ENCODE results near the gene CDH11.
A peak's percentile ranks its signal among the peaks of the same experiment; 100 is the strongest.

The CDH11 gene

DNA sequence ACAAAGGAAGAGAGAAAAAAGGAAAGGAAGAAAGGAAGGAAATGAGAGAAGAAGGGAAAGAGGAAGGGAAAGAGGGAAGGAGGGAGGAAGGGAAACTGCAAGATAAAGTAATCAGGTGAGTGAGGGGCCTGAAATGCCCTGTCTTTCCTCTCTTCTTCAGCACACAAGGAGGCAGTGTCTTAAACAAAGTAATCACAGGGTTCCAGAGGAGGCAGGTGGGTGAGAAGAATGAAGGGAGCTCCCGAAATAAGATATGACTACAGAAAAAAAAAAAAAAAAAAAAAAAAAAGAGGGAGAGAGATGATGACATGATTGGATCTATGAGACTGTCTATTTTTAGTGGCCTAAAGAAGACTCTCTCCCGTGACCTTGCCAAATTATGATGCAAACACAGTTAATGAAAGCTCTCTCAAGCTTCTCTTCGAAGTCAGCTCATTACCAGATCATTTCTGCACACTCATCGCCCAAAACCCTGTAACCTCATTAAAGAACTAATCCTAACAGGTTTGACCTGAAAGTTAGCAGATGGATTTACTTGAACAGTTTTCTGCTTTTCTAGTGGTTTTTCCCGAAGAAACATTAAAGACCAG is 53.6 kb downstream of the CDH11 start:
- DNase-seq, result no peak

DNA sequence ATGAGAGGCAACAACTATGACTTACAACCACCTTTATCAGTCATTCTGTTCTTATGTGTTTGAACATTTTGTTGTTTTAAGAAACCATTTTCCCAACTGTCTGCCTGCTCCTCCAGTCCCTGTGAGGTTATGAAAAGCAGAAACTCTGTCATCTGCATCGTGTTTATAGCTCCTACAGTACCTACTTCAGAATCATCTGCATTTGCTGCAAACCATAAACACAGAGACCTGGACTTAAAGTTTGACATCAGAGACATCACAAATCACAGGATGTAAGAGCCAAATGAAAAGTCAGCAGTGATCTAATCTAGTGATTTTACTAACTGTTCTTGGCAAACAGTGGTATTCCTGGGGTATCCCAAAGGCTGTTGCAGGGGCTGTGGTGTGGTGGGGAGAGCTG is 55.2 kb downstream of the CDH11 start:
- DNase-seq, result no peak

DNA sequence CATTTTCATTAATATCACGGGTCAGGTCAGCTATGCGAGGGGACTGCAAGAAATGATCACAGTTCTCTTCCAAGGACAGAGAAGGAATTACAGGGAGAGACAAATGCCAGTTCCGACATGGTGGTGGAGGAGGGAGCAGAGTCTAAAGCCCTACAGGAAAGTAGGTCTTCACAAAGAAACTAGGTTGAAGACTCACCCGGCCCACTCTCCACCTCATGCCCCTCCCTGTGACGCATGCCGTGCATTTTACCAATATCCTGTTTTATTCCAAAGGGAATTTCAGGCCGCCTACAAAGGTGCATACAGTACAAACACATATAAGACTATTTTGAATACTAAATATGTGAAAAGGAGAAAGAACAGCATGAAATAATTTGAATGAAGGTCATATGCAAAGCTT is 56.8 kb downstream of the CDH11 start:
- no peak for DNase-seq

DNA sequence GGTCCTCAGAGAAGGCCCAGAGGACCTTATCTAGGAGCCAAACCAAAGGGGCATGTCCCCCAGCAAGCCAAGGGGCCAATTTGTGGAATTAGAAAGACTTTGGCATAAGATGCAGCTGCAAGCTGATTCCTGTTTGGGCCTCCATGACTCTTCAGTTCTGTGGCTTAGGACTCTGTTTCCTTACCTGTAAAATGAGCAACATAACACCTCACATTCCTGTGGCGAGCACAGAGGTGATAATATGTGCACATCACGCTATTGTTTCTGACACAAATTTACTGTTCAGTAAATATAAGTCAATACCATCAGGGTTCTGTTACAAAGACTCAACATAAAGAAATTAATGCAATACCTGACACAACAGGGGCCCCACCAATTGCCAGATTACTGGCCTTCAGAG is 57.7 kb downstream of the CDH11 start:
- no peak for DNase-seq

DNA sequence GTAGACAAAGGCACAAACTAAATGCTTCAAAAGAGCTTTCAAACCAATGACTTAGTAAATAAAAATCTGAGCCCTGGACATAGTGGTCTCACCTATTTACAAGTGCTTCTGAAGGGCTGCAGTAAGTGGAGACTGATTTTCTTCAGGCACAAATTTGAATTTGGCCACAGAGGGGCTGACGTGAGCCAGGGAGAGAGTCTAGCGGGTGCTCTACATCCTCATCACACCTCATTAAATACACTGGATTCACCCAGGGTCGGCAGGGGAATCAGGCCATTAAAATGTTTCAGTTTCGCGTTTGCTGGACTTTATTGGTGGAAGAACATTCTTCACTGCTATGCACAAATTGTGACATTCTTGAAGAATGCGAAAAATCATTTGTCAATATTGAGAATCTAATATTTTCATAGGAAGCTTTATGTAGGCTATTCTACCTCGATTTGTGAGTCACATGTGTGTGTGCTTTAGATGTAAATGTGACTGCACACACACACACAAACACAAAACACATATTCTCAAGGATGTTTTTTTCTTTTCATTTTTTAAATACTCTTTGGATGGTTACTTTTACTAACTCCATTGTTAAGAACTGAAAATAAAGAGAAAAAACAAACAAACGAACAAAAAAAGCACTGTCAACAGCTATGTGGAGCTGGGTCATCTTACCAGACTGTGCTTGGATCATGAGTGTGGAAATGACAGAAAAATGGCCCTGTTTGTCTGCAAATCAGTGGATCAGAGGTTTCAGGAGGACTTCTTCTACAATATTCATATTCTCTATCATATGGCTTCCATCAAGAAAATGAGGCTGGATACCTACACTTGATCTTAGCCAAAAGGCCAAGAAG is 58.9 kb downstream of the CDH11 start:
- no peak for DNase-seq

DNA sequence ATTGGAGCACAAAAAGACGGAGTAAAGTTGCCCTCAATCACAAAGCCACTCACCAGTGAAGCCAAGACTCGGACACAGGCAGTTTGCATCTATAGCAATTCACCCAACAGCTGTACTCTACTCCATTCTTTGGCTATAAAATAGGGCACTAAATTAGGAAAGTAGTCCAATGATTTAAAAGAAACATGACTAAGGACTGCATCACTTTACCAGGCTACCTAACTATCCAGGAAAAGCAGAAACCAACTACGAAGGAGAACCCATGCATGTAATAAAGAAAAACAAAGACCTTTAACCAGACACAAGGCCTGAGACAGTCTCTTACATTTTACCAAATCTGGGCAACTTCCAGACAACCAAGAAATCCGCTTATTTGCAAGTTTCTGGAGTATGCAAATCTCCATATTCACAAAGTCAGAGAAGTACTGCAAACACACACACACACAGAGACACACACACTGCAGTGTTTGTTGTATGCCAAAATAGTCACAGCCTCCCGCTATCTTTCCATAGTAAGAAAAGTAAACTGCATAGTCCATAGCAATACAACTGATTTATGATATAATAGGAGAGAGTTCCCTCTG is 59.8 kb downstream of the CDH11 start:
- no peak for DNase-seq

DNA sequence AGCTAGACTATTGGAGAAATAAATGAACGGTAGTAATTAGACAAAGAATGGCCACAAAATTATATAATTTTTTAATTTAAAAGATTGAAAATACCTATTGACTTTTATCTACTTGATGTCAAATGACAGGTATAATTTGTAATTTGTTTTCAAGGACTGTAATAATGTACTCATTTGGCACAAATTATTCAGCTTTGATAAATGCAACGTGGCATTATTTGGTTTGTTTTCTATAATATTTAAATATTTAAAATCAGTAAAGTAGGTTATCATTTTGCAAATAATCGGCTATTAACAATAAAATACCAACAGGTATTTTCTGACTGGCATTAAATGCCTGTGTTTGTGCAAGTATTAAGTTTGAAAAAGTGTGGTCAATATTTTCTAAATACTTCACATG is 60.6 kb downstream of the CDH11 start:
- no peak for DNase-seq

DNA sequence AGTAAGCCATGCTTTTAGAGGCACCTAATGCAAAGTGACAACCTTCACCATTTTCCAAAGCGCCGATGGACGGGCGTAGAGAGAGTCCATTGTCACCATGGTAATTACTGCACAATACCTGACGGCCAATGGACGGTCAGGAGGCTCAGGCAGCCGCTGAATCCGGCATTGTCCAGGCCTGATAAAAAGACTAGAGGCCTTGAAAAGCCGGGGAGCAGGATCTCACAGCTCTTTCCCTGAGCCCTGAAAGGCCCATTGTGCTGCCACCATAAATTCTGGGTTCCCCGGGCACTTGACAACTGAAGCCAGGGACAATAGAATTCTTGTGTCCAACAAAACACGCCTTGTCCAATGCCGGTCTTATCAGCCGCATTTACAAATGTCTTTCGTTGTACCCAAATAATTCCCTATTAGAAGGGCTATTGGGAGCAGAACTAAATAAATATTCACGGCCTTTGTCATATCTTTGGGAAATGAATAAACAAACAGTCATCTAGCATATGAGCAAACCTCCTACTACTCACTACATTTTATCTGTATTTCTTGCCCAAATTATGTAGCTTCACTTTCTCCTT is 62.4 kb downstream of the CDH11 start:
- no peak for DNase-seq

DNA sequence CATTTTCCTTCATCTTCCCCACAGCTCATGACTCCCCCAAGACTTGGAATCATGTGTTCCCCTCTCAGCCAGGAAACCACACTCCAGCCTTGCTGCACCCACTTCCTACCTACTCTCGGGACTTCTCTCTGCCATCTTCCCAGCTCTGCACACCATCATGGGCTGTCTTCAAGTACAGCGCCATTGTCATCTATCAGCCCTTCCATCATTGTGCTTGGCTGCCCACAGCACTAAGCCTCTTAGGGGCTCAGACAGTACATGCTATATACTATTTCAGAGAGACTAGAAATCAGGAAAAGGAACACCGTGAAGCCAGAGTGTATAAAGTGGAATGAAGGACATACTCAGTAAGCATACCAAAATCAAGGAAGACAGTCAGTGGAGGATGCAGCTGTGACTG is 64.7 kb downstream of the CDH11 start:
- no peak for DNase-seq

DNA sequence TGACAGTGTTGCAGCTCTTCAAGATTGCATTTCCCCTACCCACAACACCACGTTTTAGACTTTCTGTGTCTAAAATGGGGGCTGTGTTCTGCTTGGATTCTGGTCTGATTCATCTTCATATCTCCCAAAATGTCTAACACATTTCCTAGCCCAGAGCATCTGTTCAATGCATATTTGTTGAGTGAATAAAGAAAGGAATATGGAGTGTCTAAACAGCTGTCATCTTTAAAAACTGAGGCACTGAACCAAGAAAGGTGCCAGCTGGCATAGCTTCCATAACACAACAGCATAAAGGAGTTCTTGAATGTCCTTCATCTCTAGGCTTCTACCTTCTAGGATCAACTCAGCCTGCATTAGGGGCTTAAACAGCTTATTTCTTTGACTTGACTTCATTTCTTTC is 67.4 kb downstream of the CDH11 start:
- no peak for DNase-seq

DNA sequence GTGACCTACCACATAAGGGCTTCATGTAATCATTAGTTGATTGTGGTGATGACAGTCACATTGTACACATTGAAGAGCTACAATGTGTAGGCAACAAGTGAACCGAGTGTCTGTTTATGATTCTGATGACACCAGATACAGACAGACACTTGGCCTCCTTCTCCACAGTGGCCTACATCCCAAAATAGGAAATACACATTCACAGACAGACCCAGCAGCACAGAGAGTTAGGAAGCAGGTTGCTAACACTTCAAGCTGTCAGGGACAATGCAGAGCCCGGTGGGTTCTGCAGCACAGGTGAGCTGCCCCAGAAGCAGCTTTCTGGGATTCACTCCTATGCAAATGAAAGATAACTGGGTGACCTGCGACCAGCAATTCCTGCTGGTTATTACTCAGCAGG is 72.2 kb downstream of the CDH11 start:
- DNase-seq, result no peak

DNA sequence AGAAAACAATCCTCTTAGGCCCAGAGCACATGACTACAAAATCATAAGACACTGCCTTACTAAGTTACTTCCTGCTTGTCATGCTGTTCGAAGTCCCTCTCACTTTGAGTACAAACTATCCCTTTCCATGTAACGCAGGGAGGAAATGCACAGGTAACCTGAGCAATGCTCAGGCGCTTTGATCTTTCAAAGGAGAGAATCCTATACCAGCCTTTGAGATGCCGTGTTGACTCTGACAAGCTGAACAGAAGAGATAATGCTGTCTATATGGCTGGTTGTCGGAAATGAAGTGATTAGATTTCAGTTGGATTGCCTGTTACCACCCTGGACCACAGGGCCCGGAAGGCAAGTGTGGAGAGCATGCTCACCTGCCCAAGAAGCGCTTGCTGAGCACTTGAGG is 75.9 kb downstream of the CDH11 start:
- no peak for DNase-seq

DNA sequence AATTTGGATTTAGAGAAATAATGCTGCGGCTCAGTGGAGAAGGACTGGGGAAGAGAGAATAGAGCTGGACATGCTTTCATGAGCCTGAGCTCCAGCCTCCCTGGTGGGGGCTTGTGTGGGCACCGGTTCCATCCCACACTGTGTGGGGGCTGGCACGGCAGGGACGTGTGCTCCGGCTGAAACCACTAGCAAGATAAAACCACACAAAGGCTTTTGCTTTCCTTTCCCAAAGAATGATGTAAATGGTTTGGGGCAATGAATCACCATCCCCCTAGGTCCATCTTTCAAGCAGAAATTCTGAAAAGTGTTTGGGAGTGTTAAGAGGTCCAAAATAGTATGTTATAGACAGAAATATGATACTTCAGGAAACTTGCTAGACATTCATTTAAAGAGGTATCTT is 77.0 kb downstream of the CDH11 start:
- DNase-seq, result peak; percentile 31

DNA sequence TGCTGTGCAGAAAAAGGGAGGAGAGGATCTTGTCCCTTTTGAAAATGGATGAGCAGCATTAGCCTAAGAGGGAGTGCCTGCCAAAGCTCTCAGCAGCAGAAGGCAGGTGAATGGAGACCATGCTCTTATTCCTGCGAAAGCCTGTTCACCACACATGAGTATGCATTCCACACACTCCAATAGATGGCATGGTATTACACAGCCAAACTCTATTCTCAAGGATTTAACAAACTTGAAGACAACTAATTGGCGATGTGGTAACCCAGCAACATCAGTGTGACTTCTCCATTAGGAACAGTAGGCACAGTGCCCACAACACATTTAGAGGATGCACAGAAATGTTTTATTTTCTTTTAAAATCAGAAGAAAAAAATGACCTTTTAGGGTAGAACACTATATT is 77.8 kb downstream of the CDH11 start:
- DNase-seq, result no peak

DNA sequence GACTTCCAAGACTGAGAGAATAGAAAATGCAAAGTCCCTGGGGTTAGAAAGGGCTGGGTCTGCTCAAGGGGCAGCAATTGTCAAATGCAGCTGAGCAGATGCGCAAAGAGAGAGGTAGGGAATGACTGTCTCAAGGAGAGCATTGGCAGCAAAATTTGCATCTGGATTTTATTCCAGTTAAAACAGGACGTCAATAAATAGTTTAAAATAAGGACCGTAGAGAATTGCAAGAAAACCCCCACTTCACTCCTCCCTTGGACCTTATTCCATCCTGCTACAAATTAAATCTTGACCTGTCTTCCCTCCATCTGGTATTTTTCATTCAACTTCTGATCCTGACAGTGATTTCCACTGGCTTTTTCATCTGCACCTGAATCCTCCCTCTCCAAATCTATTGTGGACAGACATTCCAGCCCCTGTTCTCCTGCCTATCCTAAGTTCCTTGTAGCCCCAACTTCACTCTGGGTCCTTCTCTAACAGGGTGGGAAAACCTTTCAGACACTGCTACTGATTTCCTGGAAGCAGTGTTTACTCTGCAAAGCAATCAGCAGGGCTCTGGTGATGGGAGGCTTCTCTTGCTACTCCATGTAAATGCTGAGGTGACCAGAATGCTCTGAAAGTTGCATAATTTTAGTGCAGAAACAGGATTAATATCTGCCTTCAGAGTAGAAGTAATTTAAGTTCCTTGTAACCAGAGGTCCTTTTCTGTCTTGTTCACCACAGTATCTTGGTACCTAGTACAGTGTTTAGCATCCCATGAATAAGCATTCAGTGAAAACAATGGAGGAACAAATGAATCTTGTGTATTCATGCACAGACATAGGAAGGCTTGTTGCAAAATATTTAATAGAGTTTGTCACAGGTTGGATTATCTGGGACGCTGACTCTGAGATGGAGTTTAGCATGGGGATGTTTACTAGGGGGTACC is 79.2 kb downstream of the CDH11 start:
- DNase-seq, result no peak

DNA sequence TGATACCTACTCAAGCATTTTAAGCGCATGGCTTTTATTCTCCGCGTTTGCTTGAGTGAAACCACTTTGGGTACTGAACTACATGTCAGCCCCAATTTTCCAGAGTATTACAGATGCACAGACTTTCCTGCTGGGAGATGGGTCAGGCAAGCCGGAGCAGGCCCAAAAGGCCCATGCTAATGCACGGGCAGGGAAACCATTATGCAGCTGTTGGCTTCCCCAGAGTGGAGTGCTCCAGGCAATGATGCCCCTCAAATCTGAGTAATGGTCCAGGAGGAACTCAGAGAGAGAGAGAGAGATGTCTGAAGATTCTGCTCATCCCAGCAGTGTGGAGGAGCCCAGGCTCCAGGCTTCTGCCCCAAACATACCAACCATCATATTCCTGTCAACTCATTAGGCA is 80.2 kb downstream of the CDH11 start:
- DNase-seq, result no peak

DNA sequence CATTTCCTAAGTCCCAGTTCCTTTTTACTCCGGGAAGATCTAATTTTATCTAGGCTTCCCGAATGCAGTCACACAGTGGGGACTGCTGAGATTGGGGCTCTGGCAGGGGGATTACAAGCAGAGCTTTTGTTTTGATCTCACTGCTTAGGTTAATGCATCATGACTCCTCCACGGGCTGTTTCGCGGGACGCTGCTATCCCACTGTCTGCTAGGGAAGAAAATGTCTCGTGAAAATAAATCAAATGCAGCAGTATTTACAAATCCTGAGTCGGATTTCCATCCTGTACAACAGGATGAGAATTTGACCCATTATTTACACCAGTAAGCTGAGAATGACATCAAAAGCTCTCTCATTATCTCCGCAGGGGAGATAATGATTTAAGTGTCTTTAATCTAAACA is 83.8 kb downstream of the CDH11 start:
- no peak for DNase-seq

DNA sequence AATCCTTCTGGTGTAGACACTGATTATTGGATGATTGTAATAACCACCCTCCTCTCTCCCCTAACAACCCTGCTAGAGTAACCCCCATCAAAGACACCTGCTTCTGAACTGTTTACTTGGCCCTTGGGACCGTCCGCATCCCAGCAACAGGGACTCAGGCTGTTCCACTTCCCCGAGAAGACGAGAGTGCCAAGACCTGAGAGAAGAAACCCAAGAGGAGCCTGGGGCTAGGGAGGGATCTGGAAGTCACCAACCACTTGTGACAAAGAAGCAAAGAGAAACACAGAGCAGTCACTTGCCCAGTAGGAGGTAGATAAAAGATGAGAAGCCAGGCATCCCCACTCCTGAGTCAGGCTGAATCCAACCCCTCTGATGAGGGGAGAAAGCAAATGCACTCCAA is 84.3 kb downstream of the CDH11 start:
- no peak for DNase-seq

DNA sequence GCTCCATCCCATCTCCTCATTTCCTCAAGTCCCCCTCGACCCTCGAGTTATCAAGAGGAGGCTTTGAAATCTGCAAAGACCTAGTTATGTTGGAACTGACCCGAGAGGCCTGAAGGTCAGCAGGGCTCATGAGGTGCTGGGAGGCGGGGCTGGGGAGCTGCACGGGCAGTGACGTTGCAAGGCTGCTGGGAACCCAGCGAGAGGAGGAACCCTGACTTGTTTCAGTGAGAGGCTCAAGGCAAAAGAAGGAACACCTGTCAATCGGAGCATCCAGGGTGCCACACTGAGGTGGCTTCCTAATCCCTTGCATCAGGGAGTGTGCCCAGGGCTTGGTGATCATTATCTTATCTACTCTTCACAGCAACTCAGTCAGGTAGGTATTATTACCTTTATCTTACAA is 86.9 kb downstream of the CDH11 start:
- DNase-seq, result no peak

DNA sequence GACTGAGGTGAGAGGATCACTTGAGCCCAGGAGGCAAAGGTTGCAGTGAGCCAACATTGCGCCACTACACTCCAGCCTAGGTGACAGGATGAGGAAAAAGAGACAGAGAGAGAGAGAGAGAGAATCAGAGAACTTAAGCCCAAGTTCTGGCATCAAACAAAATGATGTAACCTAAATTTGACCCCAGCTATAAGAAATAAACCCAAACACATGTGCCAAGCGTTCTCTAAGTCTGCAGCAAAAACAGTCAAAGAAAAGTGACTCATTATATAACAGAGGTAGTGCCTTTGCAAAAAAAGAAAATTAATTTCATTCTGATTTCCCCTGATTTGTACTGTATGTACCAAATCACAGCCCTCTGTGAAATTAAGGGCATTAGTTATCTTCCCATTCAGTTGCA is 89.5 kb downstream of the CDH11 start:
- DNase-seq, result no peak

DNA sequence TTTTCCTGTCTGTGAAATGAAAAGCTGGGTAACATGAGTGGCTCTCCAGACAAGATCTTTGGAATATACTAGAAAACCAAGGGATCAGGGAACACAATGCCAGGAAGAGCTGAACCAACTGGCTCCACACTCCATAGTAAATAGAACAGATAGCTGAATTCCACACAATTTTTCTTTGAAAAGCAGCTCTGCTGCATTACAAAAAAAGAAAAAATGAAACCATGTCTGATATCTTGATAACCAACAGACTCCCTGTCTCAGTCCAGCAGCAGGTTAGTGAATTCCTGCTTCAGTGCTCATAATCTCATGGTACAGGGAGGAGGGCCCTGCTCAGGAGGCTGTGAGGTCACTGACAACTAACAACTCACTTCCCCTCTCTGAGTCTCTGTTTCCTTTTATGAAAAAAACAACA is 97.1 kb downstream of the CDH11 start:
- no peak for DNase-seq

DNA sequence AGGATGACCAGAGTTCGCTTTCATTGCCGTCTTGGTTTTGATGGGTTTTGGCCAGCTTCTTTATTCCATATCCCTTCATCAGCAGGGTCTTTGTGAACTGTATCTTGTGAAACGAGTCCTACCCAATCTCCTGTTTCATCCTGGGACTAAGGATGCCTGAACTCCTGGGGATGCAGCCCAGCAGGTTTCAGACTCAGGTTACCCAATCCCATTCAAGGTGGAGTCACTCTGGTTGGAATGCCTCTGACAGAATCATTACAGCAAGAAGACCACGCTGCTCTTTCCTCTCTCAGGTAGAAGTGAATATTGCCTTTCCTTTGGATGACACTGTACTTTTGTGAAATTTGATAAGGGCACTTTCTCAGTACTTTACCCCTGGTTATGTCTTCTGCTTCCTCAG is 98.1 kb downstream of the CDH11 start:
- DNase-seq, result no peak
